ENCODE results near the gene HDAC4. TPM values are rescaled to one million over a fixed set of nuclear protein-coding genes. Genes with fewer than 3 reads are reported as not detected.

Gene HDAC4
- polyA plus RNA-seq, 1 experiment, result 8.9 TPM

- Histone ChIP-seq H3K27me3 (ENCODE audit: control insufficient read depth, insufficient read depth, low read length) (no peaks in the 10 kb centered on the region), H3K9me3 (ENCODE audit: control insufficient read depth, insufficient read depth, low read length) (peaks cover 7% of the 10 kb centered on the region; the same call in 1 of the 2 replicates), H3K4me3 (ENCODE audit: low read depth, low read length) (no peak overlapping the region), H3K27ac (ENCODE audit: low read depth, low read length) (no peak overlapping the region)
- DNase-seq (ENCODE audit: low read depth, low spot score), result no peak
- POLR2A ChIA-PET, result no interaction called here
- TF ChIP-seq CTCF (IDR thresholded peaks at IDR 0.05; ENCODE audit: low read depth, low read length), result no peak
- CTCF ChIA-PET, result no interaction called here
Observed at GRCh38 chr2:239312741-239313667, 87.8 kb downstream of the HDAC4 start.

GRCh38 chr2:239312081-239312511 is 88.7 kb downstream of the HDAC4 start:
- no peak for TF ChIP-seq CTCF (IDR thresholded peaks at IDR 0.05; ENCODE audit: low read depth, low read length)
- ChIA-PET CTCF (no interaction called here), POLR2A (no interaction called here)
- no peak for DNase-seq (ENCODE audit: low read depth, low spot score)
- H3K27me3 ChIP-seq (ENCODE audit: control insufficient read depth, insufficient read depth, low read length), result no peaks in the 10 kb centered on the region
- H3K4me3 ChIP-seq (ENCODE audit: low read depth, low read length), result no peak overlapping the region
- peaks cover 7% of the 10 kb centered on the region; the same call in 1 of the 2 replicates for H3K9me3 ChIP-seq (ENCODE audit: control insufficient read depth, insufficient read depth, low read length)
- no peak overlapping the region for H3K27ac ChIP-seq (ENCODE audit: low read depth, low read length)

GRCh38 chr2:239311132-239312040 is 89.4 kb downstream of the HDAC4 start:
- CTCF ChIA-PET, result interaction anchor here (0.7 kb wide), 1 partner anchor 176 kb away, joined by 3 read pairs; no protein-coding TSS in a partner anchor
- Histone ChIP-seq H3K27me3 (ENCODE audit: control insufficient read depth, insufficient read depth, low read length) (no peaks in the 10 kb centered on the region), H3K27ac (ENCODE audit: low read depth, low read length) (no peak overlapping the region), H3K4me3 (ENCODE audit: low read depth, low read length) (no peak overlapping the region), H3K9me3 (ENCODE audit: control insufficient read depth, insufficient read depth, low read length) (peaks cover 11% of the 10 kb centered on the region; the same call in 1 of the 2 replicates)
- no peak for TF ChIP-seq CTCF (IDR thresholded peaks at IDR 0.05; ENCODE audit: low read depth, low read length)
- DNase-seq (ENCODE audit: low read depth, low spot score), result no peak
- POLR2A ChIA-PET, result no interaction called here

- H3K9me3 ChIP-seq (ENCODE audit: control insufficient read depth, insufficient read depth, low read length), result peaks cover 11% of the 10 kb centered on the region; the same call in 1 of the 2 replicates
- no peak overlapping the region for H3K4me3 ChIP-seq (ENCODE audit: low read depth, low read length)
- no peak for TF ChIP-seq CTCF (IDR thresholded peaks at IDR 0.05; ENCODE audit: low read depth, low read length)
- no peaks in the 10 kb centered on the region for H3K27me3 ChIP-seq (ENCODE audit: control insufficient read depth, insufficient read depth, low read length)
- CTCF ChIA-PET, result interaction anchor here (0.7 kb wide), 1 partner anchor 175 kb away, joined by 3 read pairs; no protein-coding TSS in a partner anchor
- H3K27ac ChIP-seq (ENCODE audit: low read depth, low read length), result no peak overlapping the region
- no peak for DNase-seq (ENCODE audit: low read depth, low spot score)
- POLR2A ChIA-PET, result no interaction called here
Observed at GRCh38 chr2:239310401-239311061, 90.3 kb downstream of the HDAC4 start.

Data from AG04450 (cell line).